ENCODE data around the gene SELPLG. TPM values are rescaled to one million over a fixed set of nuclear protein-coding genes. Genes with fewer than 3 reads are reported as not detected.

Gene SELPLG
- total and polyA plus RNA-seq, 11 donors: 1.0 to 26.7 (median 4.0) TPM

GRCh38 chr12:108630481-108631207, 3.0 kb downstream of the SELPLG start:
- peak in 1 of 5 donors; percentile 16 for DNase-seq
- WGBS, 4 donors: 69 to 79% (median 74%) methylated on average over 9 of the region's 9 CpGs
- Histone ChIP-seq H3K4me3 (peak overlapping the region in 1 of 12 donors; percentile 64), H3K9me3 (no peaks in the 10 kb centered on the region), H3K27ac (peak overlapping the region in 2 of 12 donors; percentile 49 to 95), H3K27me3 (no peaks in the 10 kb centered on the region), H3K36me3 (peaks cover 0 to 7% (median 0%) of the 10 kb centered on the region in 9 donors), H3K4me1 (peaks cover 0 to 78% (median 6%) of the 10 kb centered on the region in 12 donors)
- TF ChIP-seq, protein P1, sequence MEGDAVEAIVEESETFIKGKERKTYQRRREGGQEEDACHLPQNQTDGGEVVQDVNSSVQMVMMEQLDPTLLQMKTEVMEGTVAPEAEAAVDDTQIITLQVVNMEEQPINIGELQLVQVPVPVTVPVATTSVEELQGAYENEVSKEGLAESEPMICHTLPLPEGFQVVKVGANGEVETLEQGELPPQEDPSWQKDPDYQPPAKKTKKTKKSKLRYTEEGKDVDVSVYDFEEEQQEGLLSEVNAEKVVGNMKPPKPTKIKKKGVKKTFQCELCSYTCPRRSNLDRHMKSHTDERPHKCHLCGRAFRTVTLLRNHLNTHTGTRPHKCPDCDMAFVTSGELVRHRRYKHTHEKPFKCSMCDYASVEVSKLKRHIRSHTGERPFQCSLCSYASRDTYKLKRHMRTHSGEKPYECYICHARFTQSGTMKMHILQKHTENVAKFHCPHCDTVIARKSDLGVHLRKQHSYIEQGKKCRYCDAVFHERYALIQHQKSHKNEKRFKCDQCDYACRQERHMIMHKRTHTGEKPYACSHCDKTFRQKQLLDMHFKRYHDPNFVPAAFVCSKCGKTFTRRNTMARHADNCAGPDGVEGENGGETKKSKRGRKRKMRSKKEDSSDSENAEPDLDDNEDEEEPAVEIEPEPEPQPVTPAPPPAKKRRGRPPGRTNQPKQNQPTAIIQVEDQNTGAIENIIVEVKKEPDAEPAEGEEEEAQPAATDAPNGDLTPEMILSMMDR (IDR thresholded peaks at IDR 0.05): no peak
- TF ChIP-seq POLR2A (IDR thresholded peaks at IDR 0.05): no peak
- ATAC-seq: no peak
- intact Hi-C loops (cut with DNase I): no loop called here

DNA sequence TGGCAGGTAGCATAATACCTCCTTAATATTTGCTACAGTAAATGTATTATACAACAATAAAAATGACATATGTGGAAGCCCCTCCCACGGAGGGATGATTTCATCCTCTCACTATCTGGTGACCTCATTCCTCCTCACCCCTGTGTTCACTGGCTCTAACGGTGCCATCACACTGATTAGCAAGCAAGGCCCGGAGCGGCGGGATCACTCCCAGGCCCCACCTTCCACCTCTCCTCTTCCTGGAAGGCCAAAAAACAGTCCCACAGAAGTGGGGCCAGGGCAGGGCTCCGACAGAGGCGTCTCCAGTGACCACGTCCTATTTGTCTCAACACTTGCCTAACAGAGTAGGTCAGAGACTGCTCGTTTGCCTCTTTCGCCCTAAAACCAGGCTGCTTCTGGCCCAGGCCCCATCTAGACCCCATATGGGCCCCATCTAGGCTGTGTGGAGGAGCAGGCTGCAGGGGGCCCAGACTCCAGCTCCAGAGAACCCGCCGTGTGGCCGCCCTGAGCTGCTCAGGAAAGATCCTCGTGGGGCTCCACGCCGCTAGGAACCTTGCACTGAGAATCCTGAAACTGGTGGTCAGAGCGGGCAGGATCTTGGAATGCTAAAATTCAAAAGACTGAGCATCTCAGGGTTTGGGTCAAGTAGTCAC, 3.7 kb downstream of the SELPLG start:
- peak in 3 of 4 donors; percentile 39 to 68 (median 43) for ATAC-seq
- H3K4me1 ChIP-seq: peaks cover 0 to 78% (median 6%) of the 10 kb centered on the region in 12 donors

DNA sequence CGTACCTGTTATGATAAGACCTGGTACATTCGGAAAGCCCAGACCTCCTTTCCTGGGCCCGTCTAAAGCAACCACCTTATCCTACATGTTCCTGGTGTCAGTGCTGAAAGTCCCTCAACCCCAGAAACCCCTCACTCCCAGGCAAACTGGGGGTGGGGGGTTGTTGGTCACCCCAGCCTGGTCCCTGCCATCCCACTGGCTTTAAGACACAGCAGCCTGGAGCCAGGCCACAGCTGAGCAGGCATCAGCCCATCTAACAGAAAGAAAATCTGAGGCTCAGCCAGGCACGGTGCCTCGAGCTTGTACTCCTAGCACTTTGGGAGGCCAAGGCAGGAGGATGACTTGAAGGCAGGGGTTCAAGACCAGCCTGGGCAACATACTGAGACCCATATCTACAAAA, 4.5 kb downstream of the SELPLG start:
- H3K9me3 ChIP-seq: no peaks in the 10 kb centered on the region
- peak overlapping the region in 2 of 12 donors; percentile 9 to 95 for H3K27ac ChIP-seq
- no peak for ATAC-seq
- no peaks in the 10 kb centered on the region for H3K27me3 ChIP-seq
- peaks cover 0 to 70% (median 6%) of the 10 kb centered on the region in 12 donors for H3K4me1 ChIP-seq
- H3K36me3 ChIP-seq: peaks cover 0 to 8% (median 0%) of the 10 kb centered on the region in 9 donors
- peak overlapping the region in 1 of 12 donors; percentile 64 for H3K4me3 ChIP-seq
- no peak for TF ChIP-seq POLR2A (IDR thresholded peaks at IDR 0.05)
- TF ChIP-seq, protein P1 (IDR thresholded peaks at IDR 0.05): no peak
- 89 to 98% (median 93%) methylated on average over 5 of the region's 5 CpGs for WGBS, 4 donors
- intact Hi-C loops (cut with DNase I): no loop called here
- DNase-seq: peak in 1 of 5 donors; percentile 13

More for the DNA sequence above, 3.7 kb downstream of the SELPLG start:
- Histone ChIP-seq H3K36me3 (peaks cover 0 to 7% (median 0%) of the 10 kb centered on the region in 9 donors), H3K4me3 (peak overlapping the region in 2 of 12 donors; percentile 5 to 64), H3K27me3 (no peaks in the 10 kb centered on the region), H3K27ac (peak overlapping the region in 5 of 12 donors; percentile 13 to 95 (median 34)), H3K9me3 (no peaks in the 10 kb centered on the region)
- intact Hi-C loops (cut with DNase I): no loop called here
- DNase-seq: peak in 4 of 5 donors; percentile 28 to 70 (median 40)
- TF ChIP-seq POLR2A (IDR thresholded peaks at IDR 0.05): no peak
- TF ChIP-seq, protein P1 (IDR thresholded peaks at IDR 0.05): no peak
- WGBS, 4 donors: 55 to 63% (median 59%) methylated on average over 16 to 17 of the region's 17 CpGs
